ENCODE data around the gene PDK4.

GRCh38 chr7:95582578-95583293, 13.6 kb downstream of the PDK4 start:
- TF ChIP-seq CTCF (IDR thresholded peaks at IDR 0.05; ENCODE audit: low read depth, low read length) (no peak), EZH2phosphoT487 (IDR thresholded peaks at IDR 0.05; ENCODE audit: low read depth) (no peak)

Data from OCI-LY3 (cell line).